ENCODE data around the gene KCNG1. TPM values are rescaled to one million over a fixed set of nuclear protein-coding genes. Genes with fewer than 3 reads are reported as not detected.

The KCNG1 gene
- total and polyA plus RNA-seq, 11 donors: 0.10 to 0.64 (median 0.38) TPM; not detected in 2

- Histone ChIP-seq H3K27ac (no peak overlapping the region), H3K9me3 (peaks cover 0 to 5% (median 0%) of the 10 kb centered on the region in 12 donors), H3K4me3 (no peak overlapping the region), H3K36me3 (no peaks in the 10 kb centered on the region), H3K27me3 (peaks cover 0 to 47% (median 15%) of the 10 kb centered on the region in 9 donors), H3K4me1 (no peaks in the 10 kb centered on the region)
- 63 to 78% (median 73%) methylated on average over 5 of the region's 5 CpGs for WGBS, 4 donors
- ATAC-seq (no peak), DNase-seq (no peak)
- TF ChIP-seq, protein P1, sequence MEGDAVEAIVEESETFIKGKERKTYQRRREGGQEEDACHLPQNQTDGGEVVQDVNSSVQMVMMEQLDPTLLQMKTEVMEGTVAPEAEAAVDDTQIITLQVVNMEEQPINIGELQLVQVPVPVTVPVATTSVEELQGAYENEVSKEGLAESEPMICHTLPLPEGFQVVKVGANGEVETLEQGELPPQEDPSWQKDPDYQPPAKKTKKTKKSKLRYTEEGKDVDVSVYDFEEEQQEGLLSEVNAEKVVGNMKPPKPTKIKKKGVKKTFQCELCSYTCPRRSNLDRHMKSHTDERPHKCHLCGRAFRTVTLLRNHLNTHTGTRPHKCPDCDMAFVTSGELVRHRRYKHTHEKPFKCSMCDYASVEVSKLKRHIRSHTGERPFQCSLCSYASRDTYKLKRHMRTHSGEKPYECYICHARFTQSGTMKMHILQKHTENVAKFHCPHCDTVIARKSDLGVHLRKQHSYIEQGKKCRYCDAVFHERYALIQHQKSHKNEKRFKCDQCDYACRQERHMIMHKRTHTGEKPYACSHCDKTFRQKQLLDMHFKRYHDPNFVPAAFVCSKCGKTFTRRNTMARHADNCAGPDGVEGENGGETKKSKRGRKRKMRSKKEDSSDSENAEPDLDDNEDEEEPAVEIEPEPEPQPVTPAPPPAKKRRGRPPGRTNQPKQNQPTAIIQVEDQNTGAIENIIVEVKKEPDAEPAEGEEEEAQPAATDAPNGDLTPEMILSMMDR (IDR thresholded peaks at IDR 0.05): no peak
- no peak for TF ChIP-seq POLR2A (IDR thresholded peaks at IDR 0.05)
- intact Hi-C loops (cut with DNase I): no loop called here
Observed at GRCh38 chr20:51060301-51060700, 37.4 kb upstream of the KCNG1 start.

GRCh38 chr20:51059862-51060261, 37.0 kb upstream of the KCNG1 start:
- intact Hi-C loops (cut with DNase I): no loop called here
- Histone ChIP-seq H3K36me3 (no peaks in the 10 kb centered on the region), H3K9me3 (peaks cover 0 to 5% (median 0%) of the 10 kb centered on the region in 12 donors), H3K27ac (no peak overlapping the region), H3K4me3 (no peak overlapping the region), H3K4me1 (no peaks in the 10 kb centered on the region), H3K27me3 (peaks cover 0 to 44% (median 15%) of the 10 kb centered on the region in 9 donors)
- TF ChIP-seq POLR2A (IDR thresholded peaks at IDR 0.05): no peak
- TF ChIP-seq, protein P1 (IDR thresholded peaks at IDR 0.05): no peak
- ATAC-seq: no peak
- 36 to 61% (median 52%) methylated on average over 1 of the region's 1 CpG for WGBS, 4 donors
- no peak for DNase-seq

DNA sequence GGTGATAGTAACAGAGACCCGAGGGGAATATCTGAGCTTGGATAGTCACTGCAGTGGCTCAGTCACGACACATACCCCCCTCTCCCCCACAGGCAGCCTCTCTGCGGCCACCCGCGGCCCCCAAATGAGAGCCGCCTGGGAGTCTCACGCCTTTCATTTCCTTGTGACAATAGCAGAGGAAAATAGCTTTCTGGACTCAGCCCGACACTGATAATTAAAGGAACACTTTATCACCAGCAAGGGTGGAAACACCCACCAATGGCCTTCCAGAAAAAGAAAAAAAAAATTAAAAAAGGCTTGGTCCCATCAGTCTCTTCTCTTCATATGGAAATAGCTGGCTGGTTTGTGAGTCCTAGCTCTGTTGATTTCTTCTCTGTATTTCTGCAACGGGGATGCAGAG, 35.1 kb upstream of the KCNG1 start:
- Histone ChIP-seq H3K9me3 (peaks cover 0 to 5% (median 0%) of the 10 kb centered on the region in 12 donors), H3K27ac (no peak overlapping the region), H3K4me3 (no peak overlapping the region), H3K4me1 (no peaks in the 10 kb centered on the region), H3K36me3 (no peaks in the 10 kb centered on the region), H3K27me3 (peaks cover 0 to 39% (median 19%) of the 10 kb centered on the region in 9 donors)
- TF ChIP-seq, protein P1 (IDR thresholded peaks at IDR 0.05): no peak
- no peak for TF ChIP-seq POLR2A (IDR thresholded peaks at IDR 0.05)
- 10 to 16% (median 12%) methylated on average over 9 of the region's 9 CpGs for WGBS, 4 donors
- ATAC-seq: no peak
- intact Hi-C loops (cut with DNase I): no loop called here
- no peak for DNase-seq

DNA sequence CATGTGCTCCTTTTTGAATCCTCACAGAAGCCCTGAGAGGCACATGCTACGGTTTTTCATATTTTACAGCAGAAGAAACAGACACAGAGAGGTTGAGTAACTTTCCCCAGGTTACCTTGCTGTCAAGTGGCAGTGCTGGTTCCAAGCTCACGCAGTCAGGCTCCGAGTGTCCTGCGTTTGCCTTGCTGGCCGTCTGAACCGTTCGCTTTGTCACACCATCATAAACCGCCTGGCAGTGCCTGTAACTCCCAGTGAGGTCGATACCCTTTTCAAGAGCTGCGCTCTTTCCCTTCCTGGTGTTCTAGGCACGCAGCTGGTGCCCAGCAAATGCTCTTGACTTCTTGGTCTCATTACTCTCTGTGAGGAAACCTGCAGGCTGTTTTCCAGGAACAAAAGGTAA, 31.3 kb upstream of the KCNG1 start:
- TF ChIP-seq, protein P1 (IDR thresholded peaks at IDR 0.05): no peak
- TF ChIP-seq POLR2A (IDR thresholded peaks at IDR 0.05): no peak
- Histone ChIP-seq H3K27ac (no peak overlapping the region), H3K4me1 (no peaks in the 10 kb centered on the region), H3K9me3 (peaks cover 0 to 5% (median 0%) of the 10 kb centered on the region in 12 donors), H3K36me3 (no peaks in the 10 kb centered on the region), H3K27me3 (peaks cover 0 to 61% (median 15%) of the 10 kb centered on the region in 9 donors), H3K4me3 (no peak overlapping the region)
- ATAC-seq (no peak), DNase-seq (no peak)
- intact Hi-C loops (cut with DNase I): no loop called here
- whole genome bisulfite sequencing, 4 donors: 67 to 78% (median 71%) methylated on average over 10 to 11 of the region's 11 CpGs

Data from heart left ventricle (tissue), 16 donors.